GM21529 (cell line): ENCODE data around the gene SAMD4A.

Experiments used
- ATAC-seq: cut with Tn5 transposase; IDR thresholded peaks from one replicate; pipeline ENCODE4 v1.9.1; 2021; ENCODE audit not compliant: unreplicated experiment

SAMD4A gene

DNA sequence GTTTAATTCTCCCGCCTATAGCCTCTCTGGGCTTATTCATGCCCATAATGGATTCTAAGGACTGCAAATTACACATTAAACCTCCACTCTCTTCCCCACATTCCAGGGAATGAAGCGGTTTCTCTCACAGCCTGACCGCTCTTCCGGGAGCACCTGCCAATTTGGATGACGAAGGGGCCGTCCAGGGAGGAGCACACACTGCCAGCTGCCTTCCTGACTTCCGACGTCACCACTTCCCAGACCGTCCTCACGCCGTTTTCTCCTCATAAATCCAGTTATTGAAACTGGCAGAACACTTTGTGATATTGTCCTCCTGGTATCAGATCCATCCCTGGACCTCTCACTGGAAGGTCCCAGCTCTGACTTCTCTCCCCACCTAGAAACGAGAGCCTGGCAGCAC, 248.1 kb downstream of the SAMD4A start:
- ATAC-seq = no peak

DNA sequence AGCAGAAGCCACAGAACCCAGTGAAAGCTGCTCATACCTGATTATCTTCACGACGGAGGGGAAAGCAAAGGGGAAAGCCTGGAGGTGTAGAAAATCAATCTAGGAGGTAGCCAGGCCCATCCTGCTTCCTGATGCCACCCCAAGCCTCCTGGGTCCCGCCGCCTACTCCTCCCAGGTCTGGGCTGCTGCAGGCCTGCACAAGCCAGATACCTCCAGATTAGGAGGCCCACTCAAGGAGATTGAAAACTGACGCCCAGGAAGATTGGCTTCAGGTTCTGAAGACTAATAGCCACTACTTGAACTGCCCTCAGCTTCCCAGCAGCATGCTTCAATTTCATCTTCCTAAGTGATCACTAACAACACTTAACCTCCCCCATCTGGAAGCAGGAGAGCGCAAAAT, 248.6 kb downstream of the SAMD4A start:
- ATAC-seq = no peak

DNA sequence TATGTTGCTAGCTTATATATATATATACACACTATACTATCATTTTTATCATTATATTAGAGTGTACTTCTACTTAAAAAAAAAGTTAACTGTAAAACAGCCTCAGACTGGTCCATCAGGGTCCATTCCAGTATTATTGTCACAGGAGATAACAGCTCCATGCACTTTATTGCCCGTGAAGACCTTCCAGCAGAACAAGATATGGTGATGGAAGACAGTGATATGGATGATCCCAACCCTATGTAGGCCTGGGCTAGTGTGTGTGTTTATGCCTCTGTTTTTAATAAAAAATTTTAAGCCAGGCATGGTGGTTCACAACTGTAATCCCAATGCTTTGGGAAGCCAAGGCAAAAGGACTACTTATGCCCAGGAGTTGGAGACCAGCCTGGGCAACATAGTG, 249.5 kb downstream of the SAMD4A start:
- ATAC-seq = no peak

DNA sequence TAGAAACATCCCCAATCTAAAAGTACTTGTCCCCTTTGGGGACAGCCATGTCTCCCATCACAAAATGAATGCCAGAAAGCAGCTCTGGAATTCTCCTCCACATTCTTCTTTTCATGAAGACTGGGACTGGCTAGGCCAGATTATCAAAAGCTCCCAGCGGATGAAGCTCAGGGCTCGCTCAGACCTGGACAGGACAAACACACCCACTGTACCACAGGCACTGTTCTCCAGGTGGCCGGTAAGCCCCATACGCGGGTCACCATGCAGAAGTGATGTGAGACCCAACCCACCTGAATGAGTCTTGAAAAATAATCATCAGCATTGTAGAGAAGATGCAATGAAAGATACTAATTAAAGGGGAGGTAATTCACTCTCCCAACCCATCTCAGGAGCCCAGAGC, 250.6 kb downstream of the SAMD4A start:
- no peak for ATAC-seq

DNA sequence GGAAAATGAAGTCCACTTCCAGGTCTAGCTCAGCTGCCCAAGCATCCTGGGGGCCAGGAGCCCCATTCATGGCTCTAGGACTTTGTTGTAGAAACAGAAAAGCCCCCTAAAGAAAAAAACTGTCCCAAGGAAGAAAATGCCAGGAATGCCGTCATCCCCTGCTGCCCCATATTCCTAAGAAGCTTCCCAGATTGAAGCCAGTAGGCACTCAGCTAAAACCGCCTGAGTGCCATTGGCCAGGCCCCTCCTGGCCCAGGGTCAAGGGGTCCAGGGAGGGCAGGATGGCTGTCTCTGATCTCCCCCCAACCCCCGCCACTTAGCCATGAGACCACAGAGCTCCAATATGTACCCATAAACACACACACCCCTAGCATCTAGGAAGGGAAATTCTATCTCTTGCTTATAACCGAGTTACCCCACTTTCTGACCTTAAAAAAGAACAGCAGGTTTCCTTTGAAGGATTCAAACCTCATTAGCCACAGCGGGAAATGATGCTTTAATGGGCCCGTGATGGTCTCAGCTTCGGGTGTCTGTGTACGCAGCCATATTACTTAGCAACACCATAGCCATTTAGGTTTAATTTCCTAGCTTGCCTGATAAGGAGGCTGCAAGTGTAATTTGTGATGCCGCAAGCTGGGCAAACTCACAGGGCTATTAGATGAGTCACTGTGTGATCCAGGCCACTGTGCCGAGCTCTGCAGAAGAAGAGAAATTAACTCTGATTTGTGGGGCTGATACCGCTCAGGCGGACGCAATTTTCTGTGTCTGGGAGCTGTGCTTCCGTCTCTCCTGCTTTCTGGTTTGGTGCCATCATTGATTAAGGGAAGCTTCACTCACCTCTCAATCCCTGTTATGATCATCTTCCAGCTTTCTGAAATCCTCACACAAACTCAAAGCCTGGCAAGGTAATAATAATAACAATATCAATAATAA, 251.5 kb downstream of the SAMD4A start:
- ATAC-seq = no peak

DNA sequence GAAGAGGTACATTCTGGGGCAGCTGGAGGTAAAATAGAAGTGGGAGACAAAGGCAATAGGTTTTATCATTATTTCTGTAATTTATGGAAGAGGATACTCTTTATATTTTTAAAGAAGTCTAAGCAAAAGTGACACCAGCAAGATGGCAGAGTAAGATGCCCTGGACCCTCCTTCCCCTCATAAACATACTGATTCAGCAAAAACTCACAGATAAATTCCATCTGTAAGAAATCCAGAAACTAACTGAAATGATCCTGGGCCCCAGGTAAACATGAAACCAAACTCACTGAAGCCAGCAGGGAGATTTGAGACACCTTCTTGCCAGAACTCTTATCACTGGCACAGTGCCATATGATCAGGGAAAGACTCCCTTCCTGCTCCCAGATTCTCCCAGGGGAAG, 255.8 kb downstream of the SAMD4A start:
- ATAC-seq = no peak

DNA sequence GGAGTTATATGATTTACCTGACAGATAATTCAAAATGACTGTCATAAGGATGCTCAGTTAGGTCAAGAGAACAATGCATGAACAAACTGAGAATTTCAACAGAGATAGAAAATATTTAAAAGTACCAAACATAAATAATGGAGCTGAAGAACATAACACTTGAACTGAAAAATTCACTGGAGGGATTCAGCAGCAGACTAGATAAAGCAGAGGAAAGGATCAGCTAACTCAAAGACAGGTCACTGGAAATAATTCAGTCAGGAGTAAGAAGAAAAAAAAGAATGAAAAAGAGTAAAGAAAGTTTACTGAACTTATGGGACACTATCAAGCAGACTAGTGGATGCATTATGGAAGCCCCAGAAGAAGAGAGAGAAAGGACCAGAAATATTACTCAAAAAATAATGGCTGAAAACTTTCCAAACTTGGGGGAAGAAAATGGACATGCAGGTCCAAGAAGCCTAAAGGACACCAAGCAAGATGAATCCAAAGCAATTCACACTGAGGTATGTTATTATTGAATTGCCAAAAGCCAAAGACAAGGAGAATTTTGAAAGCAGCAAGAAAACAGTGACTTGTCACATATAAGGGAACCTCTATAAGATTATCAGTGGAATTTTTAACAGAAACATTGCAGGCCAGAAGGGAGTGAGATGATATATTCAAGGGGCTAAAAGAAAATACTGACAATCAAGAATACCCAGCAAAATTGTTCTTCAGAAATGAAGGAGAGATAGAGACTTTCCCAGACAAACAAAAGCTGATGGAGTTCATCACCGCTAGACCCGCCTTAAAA, 257.0 kb downstream of the SAMD4A start:
- ATAC-seq = no peak

DNA sequence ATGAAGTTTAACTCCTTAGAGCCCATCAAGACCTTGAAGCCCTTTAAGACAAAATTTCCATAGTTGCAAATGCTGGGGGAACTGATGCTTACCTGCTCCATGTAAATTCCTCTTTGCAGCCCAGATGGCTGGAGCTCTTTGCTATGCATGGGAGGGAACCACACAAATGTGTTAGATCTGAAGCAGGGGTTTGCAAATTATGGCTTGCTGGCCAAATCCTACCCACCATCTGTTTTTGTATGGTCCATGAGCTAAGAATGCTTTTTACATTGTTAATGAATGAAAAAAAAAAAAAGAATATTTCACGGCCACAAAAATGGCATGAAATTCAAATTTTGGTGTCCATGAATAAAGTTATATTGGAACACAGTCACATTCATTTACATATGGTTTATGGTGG, 261.1 kb downstream of the SAMD4A start:
- ATAC-seq = no peak

DNA sequence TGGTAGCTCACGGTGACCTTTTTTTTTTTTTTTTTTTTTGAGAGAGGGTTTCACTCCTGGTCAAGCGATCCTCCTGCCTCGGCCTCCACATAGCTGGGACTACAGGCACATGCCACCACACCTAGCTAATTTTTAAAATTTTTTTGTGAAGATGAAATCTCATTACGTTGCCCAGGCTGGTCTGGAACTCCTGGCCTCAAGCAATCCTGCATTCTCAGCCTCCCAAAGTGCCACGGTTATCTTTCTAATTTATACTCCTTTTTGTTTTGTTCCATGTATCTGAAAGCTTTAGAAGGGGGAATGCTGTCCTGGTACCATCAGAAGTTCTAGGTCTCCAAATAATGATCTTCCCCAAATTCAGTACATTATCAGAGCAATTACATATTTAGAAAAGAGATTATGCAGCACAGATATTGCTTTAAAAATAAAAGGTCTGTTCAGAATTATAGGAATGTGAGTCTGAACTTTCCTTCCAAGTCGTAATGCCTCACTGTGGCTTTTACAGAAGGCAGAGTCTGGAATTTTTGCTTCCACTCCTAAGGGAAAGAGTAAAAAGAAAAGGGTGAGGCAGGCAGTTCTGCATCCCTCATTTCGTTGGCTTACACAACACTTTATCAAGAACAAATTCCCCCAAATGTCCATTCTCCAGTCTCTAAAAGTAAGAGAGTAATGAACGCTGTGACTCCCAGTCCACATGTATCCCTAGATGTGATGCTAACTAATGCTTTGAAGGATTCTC, 262.7 kb downstream of the SAMD4A start:
- no peak for ATAC-seq

DNA sequence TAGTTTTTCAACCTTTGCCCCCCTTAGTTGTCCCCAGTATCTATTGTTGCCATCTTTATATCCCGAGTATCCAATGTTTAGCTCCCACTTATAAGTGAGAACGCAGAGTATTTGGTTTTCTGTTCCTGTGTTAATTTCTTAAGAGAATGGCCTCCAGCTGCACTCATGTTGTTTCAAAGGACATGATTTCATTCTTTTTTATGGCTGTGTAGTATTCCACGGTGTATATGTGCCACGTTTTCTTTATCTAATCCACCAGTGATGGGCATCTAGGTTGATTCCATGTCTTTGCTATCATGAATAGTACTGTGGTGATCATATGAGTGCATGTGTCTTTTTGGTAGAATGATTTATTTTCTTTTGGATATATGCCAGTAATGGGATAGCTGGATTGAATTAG, 263.7 kb downstream of the SAMD4A start:
- no peak for ATAC-seq

DNA sequence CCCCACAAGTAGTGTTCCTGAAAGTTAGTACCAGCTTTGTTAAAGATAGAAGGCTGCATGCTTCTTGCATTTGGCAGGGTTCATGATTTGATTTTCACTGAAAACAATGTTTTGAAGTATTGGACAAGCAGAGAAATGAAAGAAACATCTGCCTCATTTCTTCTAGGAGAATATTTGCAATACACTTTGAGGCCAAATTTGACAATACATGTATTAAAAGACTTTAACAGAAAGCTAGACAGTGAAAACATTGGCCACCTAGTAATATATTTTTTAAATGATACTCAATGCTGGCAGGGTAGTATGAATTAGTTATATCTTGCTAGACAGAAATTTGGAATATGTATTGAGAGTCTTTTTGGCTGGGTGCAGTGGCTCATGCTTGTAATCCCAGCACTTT, 267.2 kb downstream of the SAMD4A start:
- no peak for ATAC-seq

DNA sequence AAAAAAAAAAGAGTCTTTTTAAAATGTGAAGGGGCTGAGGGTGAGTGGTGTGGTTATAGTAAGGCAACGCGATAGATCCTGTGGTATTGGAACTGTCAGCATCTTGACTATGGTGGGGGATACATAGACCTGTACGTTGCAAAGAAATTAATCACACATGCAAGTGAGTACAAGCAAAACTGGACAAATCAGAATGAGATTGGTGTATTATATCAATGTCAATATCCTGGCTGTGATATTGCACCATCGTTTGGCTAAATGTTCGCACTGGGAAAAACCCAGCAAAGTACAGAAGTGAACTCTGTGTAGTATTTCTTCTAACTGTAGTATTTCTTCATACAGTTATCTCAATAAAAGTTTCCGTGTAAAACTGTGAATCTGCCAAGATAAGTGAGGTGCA, 267.8 kb downstream of the SAMD4A start:
- ATAC-seq = no peak

DNA sequence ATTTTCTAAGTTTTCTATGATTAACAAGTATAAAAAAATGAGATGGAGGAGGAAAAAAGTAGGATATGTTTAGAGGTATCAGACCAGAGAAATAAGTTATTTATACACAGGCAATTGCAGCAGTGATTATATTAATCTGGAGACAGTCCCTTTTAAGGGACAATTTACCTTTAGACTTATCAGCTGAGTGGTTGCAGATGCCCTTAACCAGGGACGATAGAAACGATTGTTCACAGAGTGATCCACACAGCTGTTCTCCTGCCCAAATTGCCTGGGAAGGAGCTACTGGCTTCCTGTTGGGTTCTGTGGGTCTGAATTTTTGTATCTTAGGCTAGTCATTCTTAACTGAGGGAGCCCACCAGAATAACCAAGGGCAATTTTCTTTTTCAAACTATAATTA, 269.3 kb downstream of the SAMD4A start:
- ATAC-seq = no peak

DNA sequence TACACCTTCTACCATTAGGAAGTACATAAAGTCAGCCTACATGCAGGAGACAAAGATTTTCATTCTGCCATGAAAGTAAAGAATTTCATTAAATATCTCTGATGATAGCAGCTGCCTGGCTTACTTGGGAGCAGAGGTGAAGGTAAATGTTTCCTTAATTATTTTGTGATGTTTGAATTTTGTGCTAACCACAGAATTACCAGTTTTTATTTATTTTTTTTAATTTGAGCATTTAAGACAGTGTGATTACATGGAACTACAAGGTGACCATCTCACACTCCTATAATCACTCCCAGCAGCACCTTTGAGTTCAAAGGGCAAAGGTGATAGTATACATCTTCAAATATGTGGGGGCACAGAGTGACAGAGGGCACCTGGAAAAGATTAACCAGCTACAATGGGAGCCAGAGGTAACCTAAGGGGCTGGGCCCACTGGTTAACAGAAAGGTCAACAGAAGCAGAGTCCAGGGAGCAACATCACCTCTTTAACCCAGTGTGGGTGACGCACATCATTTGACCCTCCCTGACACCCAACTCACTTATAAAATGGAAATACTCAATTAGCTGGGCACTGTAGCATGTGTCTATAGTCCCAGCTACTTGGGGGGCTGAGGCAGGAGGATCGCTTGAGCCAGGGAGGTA, 270.7 kb downstream of the SAMD4A start:
- ATAC-seq = no peak

DNA sequence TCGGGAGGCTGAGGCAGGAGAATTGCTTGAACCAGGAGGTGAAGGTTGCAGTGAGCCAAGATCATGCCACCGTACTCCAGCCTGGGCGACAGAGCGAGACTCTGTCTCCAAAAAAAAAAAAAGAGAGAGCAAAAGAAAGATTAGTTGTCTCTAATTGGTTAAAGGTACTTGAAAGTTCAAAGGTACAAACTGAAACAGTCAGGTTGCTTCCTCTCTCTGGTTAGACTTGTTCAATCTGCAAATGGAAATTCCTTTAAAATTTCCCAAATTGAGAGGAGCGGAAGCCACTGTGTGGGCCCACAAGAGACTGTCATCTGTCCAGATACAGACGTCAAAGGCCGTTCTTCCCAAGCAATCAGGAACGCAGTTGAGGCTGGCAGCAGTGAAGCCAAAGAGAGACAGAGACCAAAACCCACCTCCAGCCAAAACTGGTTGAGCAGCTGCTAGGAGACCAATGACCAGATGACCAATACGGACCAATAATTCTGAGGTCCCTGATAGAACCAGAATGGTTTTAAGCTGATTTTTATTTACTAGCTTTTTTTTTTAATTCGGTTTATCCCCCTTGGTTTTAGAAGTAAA, 272.1 kb downstream of the SAMD4A start:
- no peak for ATAC-seq

DNA sequence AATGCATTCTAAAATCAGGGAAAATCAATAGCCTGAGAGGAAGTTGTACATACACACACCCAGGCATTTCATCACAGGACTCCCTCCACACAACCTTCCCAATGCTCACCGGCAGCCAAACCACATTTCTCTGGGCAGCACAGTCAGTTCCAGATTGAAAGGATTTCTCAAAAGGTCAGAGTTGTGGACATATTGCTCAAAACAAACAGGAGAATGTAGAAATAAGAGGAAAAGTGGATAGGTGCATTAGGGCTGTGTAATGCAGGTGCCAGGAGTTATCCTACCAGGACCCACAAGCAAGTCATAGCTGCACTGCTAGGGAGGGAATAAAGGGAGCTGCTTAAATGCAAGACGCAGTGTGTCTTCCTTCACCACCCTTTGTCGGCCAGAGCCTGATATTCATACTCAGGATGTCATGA, 272.8 kb downstream of the SAMD4A start:
- ATAC-seq = no peak

DNA sequence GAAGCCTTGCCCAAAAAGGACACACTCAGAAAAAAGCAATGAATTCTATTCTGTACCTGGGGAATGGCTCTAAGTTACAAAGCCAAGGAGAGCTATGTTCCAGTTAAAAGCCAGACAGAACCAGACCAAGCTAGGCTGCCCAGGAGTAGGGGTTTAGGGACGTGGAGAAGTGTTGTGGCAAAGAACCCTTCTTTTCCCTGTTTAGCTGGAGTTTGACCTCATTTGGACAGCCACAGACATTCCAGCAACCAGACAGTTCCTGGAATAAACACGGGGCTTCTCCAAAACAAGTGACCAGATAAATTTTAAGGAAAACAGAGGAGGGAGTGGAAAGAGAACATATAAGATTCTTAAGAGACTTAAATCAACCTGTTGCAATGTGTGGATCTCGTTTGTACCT, 273.4 kb downstream of the SAMD4A start:
- ATAC-seq = no peak

DNA sequence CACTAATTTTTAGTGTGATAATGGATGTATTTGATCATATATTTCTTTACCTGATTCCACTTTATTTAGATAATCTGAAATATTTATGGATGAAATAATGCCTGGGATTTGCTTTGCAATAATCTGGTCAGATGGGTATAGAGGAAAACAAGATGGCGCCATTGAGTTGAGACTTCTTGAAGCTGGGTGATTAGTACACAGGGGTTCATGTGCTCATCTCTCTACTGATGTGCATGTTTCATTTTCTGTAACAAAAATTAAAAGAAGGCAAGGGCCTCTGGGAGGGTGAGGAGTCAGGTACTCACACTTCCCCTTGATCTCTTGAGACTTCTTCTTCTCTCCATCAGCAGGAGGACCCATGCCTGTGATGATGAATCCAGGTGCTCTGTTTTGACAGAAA, 273.9 kb downstream of the SAMD4A start:
- no peak for ATAC-seq
